ENCODE results near the gene WDR18.

The WDR18 gene

GRCh38 chr19:937259-937694, 46.9 kb upstream of the WDR18 start:
- no peaks in the 10 kb centered on the region for H3K27me3 ChIP-seq (ENCODE audit: insufficient read depth, poor library complexity, severe bottlenecking)
- DNase-seq (ENCODE audit: low read depth in 1 of 2, low spot score in 1 of 2), result peak in 1 of 2 experiments; percentile 52

GRCh38 chr19:938233-938923, 45.8 kb upstream of the WDR18 start:
- no peaks in the 10 kb centered on the region for H3K27me3 ChIP-seq (ENCODE audit: insufficient read depth, poor library complexity, severe bottlenecking)
- H3K27ac ChIP-seq (replicated peaks), result no peak overlapping the region
- no peak overlapping the region for H3K4me3 ChIP-seq (replicated peaks; ENCODE audit: insufficient read depth, low read length)
- TF ChIP-seq CTCF (IDR thresholded peaks at IDR 0.05; ENCODE audit: insufficient read depth, low read length), result no peak
- TF ChIP-seq SPI1 (IDR thresholded peaks at IDR 0.05; ENCODE audit: borderline replicate concordance, low read depth), result no peak
- no peak for TF ChIP-seq POLR2AphosphoS5 (IDR thresholded peaks at IDR 0.05; ENCODE audit: low read depth)
- no peak for TF ChIP-seq GABPA (IDR thresholded peaks at IDR 0.05; ENCODE audit: low read depth)
- TF ChIP-seq REST (IDR thresholded peaks at IDR 0.05; ENCODE audit: insufficient replicate concordance, low read depth), result no peak
- no peak for DNase-seq (ENCODE audit: low read depth in 1 of 2, low spot score in 1 of 2)

More at GRCh38 chr19:937259-937694, 46.9 kb upstream of the WDR18 start:
- Histone ChIP-seq H3K27ac (replicated peaks) (no peak overlapping the region), H3K4me3 (replicated peaks; ENCODE audit: insufficient read depth, low read length) (no peak overlapping the region)
- TF ChIP-seq POLR2AphosphoS5 (IDR thresholded peaks at IDR 0.05; ENCODE audit: low read depth) (no peak), SPI1 (IDR thresholded peaks at IDR 0.05; ENCODE audit: borderline replicate concordance, low read depth) (peak; percentile 6; the same call in 1 of the 2 replicates), REST (IDR thresholded peaks at IDR 0.05; ENCODE audit: insufficient replicate concordance, low read depth) (no peak), CTCF (IDR thresholded peaks at IDR 0.05; ENCODE audit: insufficient read depth, low read length) (no peak)

- no peaks in the 10 kb centered on the region for H3K27me3 ChIP-seq (ENCODE audit: insufficient read depth, poor library complexity, severe bottlenecking)
- DNase-seq (ENCODE audit: low read depth in 1 of 2, low spot score in 1 of 2), result no peak
- no peak for TF ChIP-seq REST (IDR thresholded peaks at IDR 0.05; ENCODE audit: insufficient replicate concordance, low read depth)
- H3K27ac ChIP-seq (replicated peaks), result no peak overlapping the region
- no peak overlapping the region for H3K4me3 ChIP-seq (replicated peaks; ENCODE audit: insufficient read depth, low read length)
These were observed 44.7 kb upstream of the WDR18 start for GRCh38 chr19:939439-939838.

Measured in HL-60 (cell line).